Loucy (cell line): Measurements from ENCODE around the gene RPL10.
"Not testable (repeated sequence)": the region's sequence is repeated elsewhere in the genome, so short reads cannot be mapped to it uniquely, and the experiment has no call there.

ENCODE experiments used
- H2AFZ ChIP-seq: fragments of 200-600 bp; sonication (generic); 2 replicates; pipeline ENCODE4 v1.6.0; 2016; ENCODE audit warnings: antibody characterized with exemption, mild to moderate bottlenecking, low read length, moderate library complexity
- H3F3A ChIP-seq: fragments of 200-600 bp; 2 replicates; pipeline ENCODE4 v1.6.0; 2016; ENCODE audit warnings: antibody characterized with exemption, low read depth, mild to moderate bottlenecking
- H3K27me3 ChIP-seq: fragments of 200-600 bp; sonication (generic); 2 replicates; pipeline ENCODE4 v1.6.1; 2014; ENCODE audit warnings: low read length, mild to moderate bottlenecking; ENCODE audit not compliant: insufficient read depth, poor library complexity, severe bottlenecking
- H3K36me3 ChIP-seq: fragments of 200-600 bp; sonication (generic); 2 replicates; pipeline ENCODE4 v1.6.1; 2016; ENCODE audit warnings: low read length; ENCODE audit not compliant: insufficient read depth
- H3K4me1 ChIP-seq: fragments of 200-600 bp; sonication (generic); 2 replicates; pipeline ENCODE4 v1.5.1; 2014; ENCODE audit warnings: low read length, mild to moderate bottlenecking; ENCODE audit not compliant: insufficient read depth, poor library complexity, severe bottlenecking
- H3K4me2 ChIP-seq: fragments of 200-600 bp; sonication (generic); 2 replicates; pipeline ENCODE4 v1.6.0; 2014; ENCODE audit warnings: antibody characterized with exemption, low read length, low read depth, mild to moderate bottlenecking; ENCODE audit not compliant: poor library complexity, severe bottlenecking
- H3K4me3 ChIP-seq: fragments of 200-600 bp; sonication (generic); 2 replicates; pipeline ENCODE4 v1.5.1; 2014; ENCODE audit warnings: low read length, mild to moderate bottlenecking, mixed read lengths; ENCODE audit not compliant: poor library complexity, severe bottlenecking
- H3K79me2 ChIP-seq: fragments of 200-600 bp; sonication (generic); 2 replicates; pipeline ENCODE4 v1.6.1; 2014; ENCODE audit warnings: low read length; ENCODE audit not compliant: insufficient read depth
- H3K9ac ChIP-seq: fragments of 200-600 bp; sonication (generic); 2 replicates; pipeline ENCODE4 v1.6.0; 2014; ENCODE audit warnings: mild to moderate bottlenecking, low read depth, low read length, moderate library complexity; ENCODE audit not compliant: poor library complexity, severe bottlenecking
- H3K9me2 ChIP-seq: fragments of 200-600 bp; sonication (generic); replicated peaks from 2 replicates; pipeline ENCODE4 v1.6.1; 2016; ENCODE audit warnings: low read depth, low read length, mixed read lengths
- H3K9me3 ChIP-seq: fragments of 200-600 bp; sonication (generic); 2 replicates; pipeline ENCODE4 v1.6.1; 2014; ENCODE audit warnings: mild to moderate bottlenecking, antibody characterized with exemption, low read length, low read depth; ENCODE audit not compliant: insufficient read depth
- H4K20me1 ChIP-seq: fragments of 200-600 bp; sonication (generic); 2 replicates; pipeline ENCODE4 v1.6.0; 2014; ENCODE audit warnings: antibody characterized with exemption, low read length, mild to moderate bottlenecking; ENCODE audit not compliant: insufficient read depth, poor library complexity, severe bottlenecking
- EZH2phosphoT487 ChIP-seq: fragments of 200-600 bp; IDR thresholded peaks from 2 replicates; pipeline ENCODE4 v1.6.1; 2018; ENCODE audit warnings: antibody characterized with exemption, mild to moderate bottlenecking, moderate library complexity, borderline replicate concordance
- TF ChIP-seq, protein P1 (sequence below): fragments of 200-600 bp; sonication (generic); conservative IDR thresholded peaks from 2 replicates; pipeline ENCODE4 v1.5.1; 2014; ENCODE audit warnings: mild to moderate bottlenecking, antibody characterized with exemption, low read length

The RPL10 gene

DNA sequence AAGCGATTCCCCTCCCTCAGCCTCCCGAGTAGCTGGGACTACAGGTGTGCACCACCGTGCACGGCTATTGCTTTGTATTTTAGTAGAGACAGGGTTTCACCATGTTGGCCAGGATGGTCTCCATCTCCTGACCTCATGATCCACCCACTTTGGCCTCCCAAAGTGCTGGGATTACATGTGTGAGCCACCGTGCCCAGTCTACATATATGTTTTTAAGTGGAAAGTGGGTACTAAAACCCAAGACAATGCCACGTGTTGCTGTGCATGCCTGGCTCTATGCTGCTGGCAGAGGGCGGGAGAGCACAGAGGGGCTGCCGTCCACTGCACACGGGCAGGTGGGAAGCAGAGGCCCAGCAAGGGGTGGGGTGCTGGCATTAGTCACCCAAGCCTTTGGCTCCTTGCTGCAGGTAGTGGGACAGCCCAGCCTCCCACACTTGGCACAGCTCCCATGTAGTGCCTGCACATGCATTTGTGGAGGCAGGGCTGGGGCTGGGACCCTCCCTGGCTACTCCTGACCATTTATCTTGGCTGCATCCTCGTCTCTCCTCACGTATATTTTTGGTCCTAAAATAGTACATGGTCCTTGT lies 15.6 kb upstream of the RPL10 start:
- Histone ChIP-seq H3F3A (no peaks in the 10 kb centered on the region), H3K9me2 (no peaks in the 10 kb centered on the region), H3K9me3 (no peaks in the 10 kb centered on the region), H3K9ac (no peak overlapping the region), H3K27me3 (no peaks in the 10 kb centered on the region), H2AFZ (no peak overlapping the region), H3K4me3 (no peak overlapping the region), H4K20me1 (peaks cover 4% of the 10 kb centered on the region), H3K4me1 (peaks cover 6% of the 10 kb centered on the region), H3K79me2 (peaks cover 18% of the 10 kb centered on the region; the same call in 1 of the 2 replicates), H3K4me2 (no peak overlapping the region), H3K36me3 (no peaks in the 10 kb centered on the region)
- TF ChIP-seq, protein P1, sequence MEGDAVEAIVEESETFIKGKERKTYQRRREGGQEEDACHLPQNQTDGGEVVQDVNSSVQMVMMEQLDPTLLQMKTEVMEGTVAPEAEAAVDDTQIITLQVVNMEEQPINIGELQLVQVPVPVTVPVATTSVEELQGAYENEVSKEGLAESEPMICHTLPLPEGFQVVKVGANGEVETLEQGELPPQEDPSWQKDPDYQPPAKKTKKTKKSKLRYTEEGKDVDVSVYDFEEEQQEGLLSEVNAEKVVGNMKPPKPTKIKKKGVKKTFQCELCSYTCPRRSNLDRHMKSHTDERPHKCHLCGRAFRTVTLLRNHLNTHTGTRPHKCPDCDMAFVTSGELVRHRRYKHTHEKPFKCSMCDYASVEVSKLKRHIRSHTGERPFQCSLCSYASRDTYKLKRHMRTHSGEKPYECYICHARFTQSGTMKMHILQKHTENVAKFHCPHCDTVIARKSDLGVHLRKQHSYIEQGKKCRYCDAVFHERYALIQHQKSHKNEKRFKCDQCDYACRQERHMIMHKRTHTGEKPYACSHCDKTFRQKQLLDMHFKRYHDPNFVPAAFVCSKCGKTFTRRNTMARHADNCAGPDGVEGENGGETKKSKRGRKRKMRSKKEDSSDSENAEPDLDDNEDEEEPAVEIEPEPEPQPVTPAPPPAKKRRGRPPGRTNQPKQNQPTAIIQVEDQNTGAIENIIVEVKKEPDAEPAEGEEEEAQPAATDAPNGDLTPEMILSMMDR: no peak
- no peak for TF ChIP-seq EZH2phosphoT487

- H3K4me2 ChIP-seq: no peak overlapping the region
- no peaks in the 10 kb centered on the region for H3K27me3 ChIP-seq
- H3K9me3 ChIP-seq: no peaks in the 10 kb centered on the region
- no peaks in the 10 kb centered on the region for H3F3A ChIP-seq
- H3K79me2 ChIP-seq: peaks cover 18% of the 10 kb centered on the region; the same call in 1 of the 2 replicates
- no peaks in the 10 kb centered on the region for H3K36me3 ChIP-seq
- peaks cover 6% of the 10 kb centered on the region for H3K4me1 ChIP-seq
- TF ChIP-seq, protein P1: no peak
- TF ChIP-seq EZH2phosphoT487: no peak
- H2AFZ ChIP-seq: no peak overlapping the region
- H3K9ac ChIP-seq: no peak overlapping the region
- H3K4me3 ChIP-seq: no peak overlapping the region
- no peaks in the 10 kb centered on the region for H3K9me2 ChIP-seq
- peaks cover 4% of the 10 kb centered on the region for H4K20me1 ChIP-seq
Observed at GRCh38 chrX:154383359-154384283, 14.6 kb upstream of the RPL10 start.

- Histone ChIP-seq H3K4me3 (no peak overlapping the region), H3K79me2 (peaks cover 15% of the 10 kb centered on the region; the same call in 1 of the 2 replicates)
- TF ChIP-seq EZH2phosphoT487: no peak
- TF ChIP-seq, protein P1: peak; percentile 35; the same call in 1 of the 2 replicates
Observed at GRCh38 chrX:154384284-154384892, 13.8 kb upstream of the RPL10 start.

GRCh38 chrX:154388094-154388493 lies 10.1 kb upstream of the RPL10 start:
- H3K36me3 ChIP-seq, H3K4me1 ChIP-seq, H3K79me2 ChIP-seq, H3K27me3 ChIP-seq, H3K9me2 ChIP-seq, H3K4me2 ChIP-seq, H3K9me3 ChIP-seq, H4K20me1 ChIP-seq, H3K4me3 ChIP-seq, H2AFZ ChIP-seq, H3K9ac ChIP-seq, H3F3A ChIP-seq: not testable (repeated sequence)

More at GRCh38 chrX:154384284-154384892, 13.8 kb upstream of the RPL10 start:
- no peak overlapping the region for H3K4me2 ChIP-seq
- H3K36me3 ChIP-seq: no peaks in the 10 kb centered on the region
- H2AFZ ChIP-seq: no peak overlapping the region
- no peaks in the 10 kb centered on the region for H3K27me3 ChIP-seq
- H3K9ac ChIP-seq: no peak overlapping the region
- peaks cover 6% of the 10 kb centered on the region for H3K4me1 ChIP-seq
- peaks cover 4% of the 10 kb centered on the region for H4K20me1 ChIP-seq
- no peaks in the 10 kb centered on the region for H3F3A ChIP-seq
- H3K9me2 ChIP-seq: no peaks in the 10 kb centered on the region
- no peaks in the 10 kb centered on the region for H3K9me3 ChIP-seq

- H4K20me1 ChIP-seq, H3K9me3 ChIP-seq, H3K4me2 ChIP-seq, H3K27me3 ChIP-seq, H3K79me2 ChIP-seq, H3K4me1 ChIP-seq, H3K4me3 ChIP-seq, H3K36me3 ChIP-seq, H3K9me2 ChIP-seq, H2AFZ ChIP-seq, H3F3A ChIP-seq, H3K9ac ChIP-seq: not testable (repeated sequence)
Observed at GRCh38 chrX:154388649-154389048, 9.5 kb upstream of the RPL10 start.
